GM20000 (cell line): Measurements from ENCODE around the gene IFIT2.

Experiments
- DNase-seq: peaks from one replicate; pipeline ENCODE4 v3.0.0; 2012; ENCODE audit warnings: low spot score
- CTCF ChIP-seq: IDR thresholded peaks from 2 replicates; pipeline ENCODE4 v1.5.1; 2012; ENCODE audit warnings: mild to moderate bottlenecking, control low read depth; ENCODE audit errors: extremely low read depth, missing control alignments

The IFIT2 gene

GRCh38 chr10:89271532-89271931, 30.3 kb upstream of the IFIT2 start:
- no peak for DNase-seq
- TF ChIP-seq CTCF = no peak

- TF ChIP-seq CTCF = no peak
- no peak for DNase-seq
Observed at GRCh38 chr10:89273680-89274079, 28.2 kb upstream of the IFIT2 start.

- DNase-seq = no peak
- TF ChIP-seq CTCF = no peak
Observed at GRCh38 chr10:89274928-89275327, 26.9 kb upstream of the IFIT2 start.

GRCh38 chr10:89275383-89275782, 26.5 kb upstream of the IFIT2 start:
- TF ChIP-seq CTCF = no peak
- no peak for DNase-seq

- DNase-seq = no peak
- TF ChIP-seq CTCF = no peak
Observed at GRCh38 chr10:89278034-89278535, 23.8 kb upstream of the IFIT2 start.

GRCh38 chr10:89278900-89279392, 22.9 kb upstream of the IFIT2 start:
- no peak for DNase-seq
- no peak for TF ChIP-seq CTCF

- TF ChIP-seq CTCF = no peak
- DNase-seq = no peak
Observed at GRCh38 chr10:89279421-89279869, 22.4 kb upstream of the IFIT2 start.
